ENCODE measurements around the gene PEF1. TPM values are rescaled to one million over a fixed set of nuclear protein-coding genes. Genes with fewer than 3 reads are reported as not detected.

The PEF1 gene
- total RNA-seq, 1 donor from 2014 or later = 57.9 TPM

DNA sequence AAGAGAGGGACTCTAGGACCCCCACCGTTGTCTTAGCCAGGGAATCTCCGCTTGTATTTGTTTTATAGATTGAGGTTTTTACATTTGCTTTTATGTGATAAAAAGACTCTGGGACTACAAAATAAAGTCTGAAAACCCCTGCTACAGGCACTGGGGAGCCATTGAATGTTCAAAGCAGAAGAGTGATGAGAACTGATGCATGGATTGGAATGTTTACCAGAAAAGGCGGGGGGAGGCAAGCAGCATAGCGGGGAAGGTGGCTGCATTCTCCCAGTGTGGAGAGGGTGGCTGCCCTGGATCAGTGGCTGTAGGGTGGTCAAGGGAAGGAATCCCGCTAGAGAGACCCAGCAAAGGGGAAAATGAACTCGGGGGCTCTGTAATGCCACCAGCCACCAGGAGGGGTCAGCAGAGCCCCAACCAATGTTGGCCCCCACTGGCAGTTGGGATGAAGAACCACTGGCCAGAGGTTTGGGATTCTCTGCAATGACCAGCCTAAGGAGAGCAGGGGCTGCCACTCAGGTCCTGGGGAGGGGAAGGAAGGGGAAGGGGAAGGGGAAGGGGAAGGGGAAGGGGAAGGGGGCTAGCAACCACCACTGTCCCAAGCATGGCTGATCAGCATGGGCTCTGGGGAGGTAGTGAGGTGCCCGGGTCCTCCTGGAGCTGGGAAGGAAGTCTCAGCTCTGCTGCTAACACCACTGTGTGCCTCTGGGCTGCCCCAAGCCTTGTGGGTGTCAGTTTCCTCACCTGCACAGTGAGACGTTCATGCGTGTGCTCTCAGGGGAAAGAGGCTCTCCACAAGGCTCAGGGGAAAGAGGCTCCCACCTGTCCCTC, 19.2 kb upstream of the PEF1 start:
- Histone ChIP-seq H3K4me2 (ENCODE audit: low read length) (no peak overlapping the region), H3K4me1 (ENCODE audit: insufficient read depth, low read length) (peaks cover 16% of the 10 kb centered on the region), H3K36me3 (ENCODE audit: insufficient read depth, low read length) (peaks cover 2% of the 10 kb centered on the region), H3K27ac (ENCODE audit: low read depth, low read length) (no peak overlapping the region), H3K79me2 (ENCODE audit: insufficient read depth, low read length) (no peaks in the 10 kb centered on the region), H3K27me3 (ENCODE audit: insufficient read depth, low read length) (no peaks in the 10 kb centered on the region), H3K9me3 (ENCODE audit: insufficient read depth, low read depth, low read length) (no peaks in the 10 kb centered on the region), H3K9ac (ENCODE audit: low read length) (no peak overlapping the region), H3K4me3 (ENCODE audit: insufficient read depth, low read depth, low read length) (no peak overlapping the region), H2AFZ (ENCODE audit: low read depth, low read length) (no peak overlapping the region), H4K20me1 (ENCODE audit: insufficient read depth, low read length) (peaks cover 11% of the 10 kb centered on the region)
- FAIRE-seq = no peak
- H3K9me3 Mint-ChIP-seq (ENCODE audit: unreplicated experiment) = no peaks in the 10 kb centered on the region
- peaks cover 13% of the 10 kb centered on the region for H3K4me1 Mint-ChIP-seq (ENCODE audit: low read depth, unreplicated experiment)
- TF ChIP-seq EZH2 (IDR thresholded peaks at IDR 0.05; ENCODE audit: insufficient read depth, low read length) (no peak), CTCF (IDR thresholded peaks at IDR 0.05; ENCODE audit: insufficient read depth, low read depth, low read length) (peak; percentile 81)
- no peak for DNase-seq (ENCODE audit: low read depth)
- peaks cover 3% of the 10 kb centered on the region for H3K27me3 Mint-ChIP-seq (ENCODE audit: low read depth, unreplicated experiment)
- H3K36me3 Mint-ChIP-seq (ENCODE audit: low read depth, unreplicated experiment) = peaks cover 5% of the 10 kb centered on the region
- peak overlapping the region; percentile 6 for H3K4me3 Mint-ChIP-seq (ENCODE audit: unreplicated experiment)
- H3K27ac Mint-ChIP-seq (ENCODE audit: unreplicated experiment) = no peak overlapping the region

GRCh38 chr1:31662463-31662862, 17.8 kb upstream of the PEF1 start:
- DNase-seq (ENCODE audit: low read depth) (no peak), FAIRE-seq (no peak)
- H3K9ac ChIP-seq (ENCODE audit: low read length) = no peak overlapping the region
- no peak overlapping the region for H3K4me3 ChIP-seq (ENCODE audit: insufficient read depth, low read depth, low read length)
- H3K4me1 Mint-ChIP-seq (ENCODE audit: low read depth, unreplicated experiment) = peaks cover 17% of the 10 kb centered on the region
- H3K9me3 ChIP-seq (ENCODE audit: insufficient read depth, low read depth, low read length) = no peaks in the 10 kb centered on the region
- no peaks in the 10 kb centered on the region for H3K79me2 ChIP-seq (ENCODE audit: insufficient read depth, low read length)
- H2AFZ ChIP-seq (ENCODE audit: low read depth, low read length) = no peak overlapping the region
- H3K27me3 Mint-ChIP-seq (ENCODE audit: low read depth, unreplicated experiment) = peaks cover 3% of the 10 kb centered on the region
- H3K9me3 Mint-ChIP-seq (ENCODE audit: unreplicated experiment) = no peaks in the 10 kb centered on the region
- H3K36me3 Mint-ChIP-seq (ENCODE audit: low read depth, unreplicated experiment) = peaks cover 8% of the 10 kb centered on the region
- no peaks in the 10 kb centered on the region for H3K27me3 ChIP-seq (ENCODE audit: insufficient read depth, low read length)
- peaks cover 11% of the 10 kb centered on the region for H4K20me1 ChIP-seq (ENCODE audit: insufficient read depth, low read length)
- peaks cover 21% of the 10 kb centered on the region for H3K4me1 ChIP-seq (ENCODE audit: insufficient read depth, low read length)
- no peak for TF ChIP-seq EZH2 (IDR thresholded peaks at IDR 0.05; ENCODE audit: insufficient read depth, low read length)
- no peak for TF ChIP-seq CTCF (IDR thresholded peaks at IDR 0.05; ENCODE audit: insufficient read depth, low read depth, low read length)
- peaks cover 2% of the 10 kb centered on the region for H3K36me3 ChIP-seq (ENCODE audit: insufficient read depth, low read length)
- no peak overlapping the region for H3K27ac ChIP-seq (ENCODE audit: low read depth, low read length)
- no peak overlapping the region for H3K4me2 ChIP-seq (ENCODE audit: low read length)
- no peak overlapping the region for H3K4me3 Mint-ChIP-seq (ENCODE audit: unreplicated experiment)
- peak overlapping the region; percentile 26 for H3K27ac Mint-ChIP-seq (ENCODE audit: unreplicated experiment)

GRCh38 chr1:31661856-31662255, 17.2 kb upstream of the PEF1 start:
- H3K4me1 ChIP-seq (ENCODE audit: insufficient read depth, low read length) = peaks cover 18% of the 10 kb centered on the region
- no peak overlapping the region for H3K9ac ChIP-seq (ENCODE audit: low read length)
- H3K4me2 ChIP-seq (ENCODE audit: low read length) = no peak overlapping the region
- peaks cover 3% of the 10 kb centered on the region for H3K27me3 Mint-ChIP-seq (ENCODE audit: low read depth, unreplicated experiment)
- H3K36me3 Mint-ChIP-seq (ENCODE audit: low read depth, unreplicated experiment) = peaks cover 8% of the 10 kb centered on the region
- H3K4me1 Mint-ChIP-seq (ENCODE audit: low read depth, unreplicated experiment) = peaks cover 17% of the 10 kb centered on the region
- no peak overlapping the region for H3K27ac ChIP-seq (ENCODE audit: low read depth, low read length)
- H3K27ac Mint-ChIP-seq (ENCODE audit: unreplicated experiment) = no peak overlapping the region
- H3K4me3 ChIP-seq (ENCODE audit: insufficient read depth, low read depth, low read length) = no peak overlapping the region
- peaks cover 11% of the 10 kb centered on the region for H4K20me1 ChIP-seq (ENCODE audit: insufficient read depth, low read length)
- no peaks in the 10 kb centered on the region for H3K9me3 ChIP-seq (ENCODE audit: insufficient read depth, low read depth, low read length)
- H3K9me3 Mint-ChIP-seq (ENCODE audit: unreplicated experiment) = no peaks in the 10 kb centered on the region
- no peak overlapping the region for H3K4me3 Mint-ChIP-seq (ENCODE audit: unreplicated experiment)
- TF ChIP-seq EZH2 (IDR thresholded peaks at IDR 0.05; ENCODE audit: insufficient read depth, low read length) (no peak), CTCF (IDR thresholded peaks at IDR 0.05; ENCODE audit: insufficient read depth, low read depth, low read length) (no peak)
- DNase-seq (ENCODE audit: low read depth) = no peak
- FAIRE-seq = no peak
- peaks cover 2% of the 10 kb centered on the region for H3K36me3 ChIP-seq (ENCODE audit: insufficient read depth, low read length)
- H2AFZ ChIP-seq (ENCODE audit: low read depth, low read length) = no peak overlapping the region
- H3K27me3 ChIP-seq (ENCODE audit: insufficient read depth, low read length) = no peaks in the 10 kb centered on the region
- no peaks in the 10 kb centered on the region for H3K79me2 ChIP-seq (ENCODE audit: insufficient read depth, low read length)
